Effector memory CD8-positive, alpha-beta T cell (primary cell): ENCODE measurements around the gene TOMM20L.
"Not testable (repeated sequence)": the region's sequence is repeated elsewhere in the genome, so short reads cannot be mapped to it uniquely, and the experiment has no call there.

Experiments used
- ATAC-seq: fragments of 150-1000 bp; cut with Tn5 transposase; replicated peaks from 2 replicates; pipeline ENCODE4 v1.10.0; 2021; ENCODE audit warnings: mild to moderate bottlenecking, moderate library complexity
- DNase-seq, 3 experiments: peaks; one replicate each; pipeline ENCODE4 v3.0.0; 2021
- H3K27ac Mint-ChIP-seq, 2 donors: one replicate each; pipeline ENCODE4 v1.8.0; 2022; ENCODE audit warnings: mild to moderate bottlenecking in 2 of 2, mixed read lengths in 2 of 2, moderate library complexity in 2 of 2
- H3K27me3 Mint-ChIP-seq, 2 donors: one replicate each; pipeline ENCODE4 v1.8.0; 2022; ENCODE audit warnings: mixed read lengths in 2 of 2
- H3K36me3 Mint-ChIP-seq: one replicate; pipeline ENCODE4 v1.8.0; 2022; ENCODE audit warnings: mild to moderate bottlenecking, moderate library complexity, mixed read lengths; ENCODE audit not compliant: insufficient read depth
- H3K4me1 Mint-ChIP-seq, 2 donors: one replicate each; pipeline ENCODE4 v1.8.0; 2022; ENCODE audit warnings: low read depth in 2 of 2, mixed read lengths in 2 of 2
- H3K4me3 Mint-ChIP-seq, 2 donors: one replicate each; pipeline ENCODE4 v1.8.0; 2022; ENCODE audit warnings: mild to moderate bottlenecking in 2 of 2, mixed read lengths in 2 of 2, moderate library complexity in 2 of 2
- H3K9me3 Mint-ChIP-seq, 2 donors: one replicate each; pipeline ENCODE4 v1.8.0; 2022; ENCODE audit warnings: mixed read lengths in 2 of 2
- total RNA-seq, 9 experiments: gene quantifications; one replicate each; lab custom pipeline; 2026; lab: John Stamatoyannopoulos, UW

Gene TOMM20L
- 0 to 0.38 (median 0) reads per million in 9 experiments for total RNA-seq

- no peaks in the 10 kb centered on the region for H3K27me3 Mint-ChIP-seq
- peak within 1 kb of the TSS; percentile 80 to 82 for H3K4me3 Mint-ChIP-seq
- DNase-seq: peak; percentile 63 to 77 (median 69)
- peak; percentile 88 for ATAC-seq
- peak within 1 kb of the TSS; percentile 88 to 89 for H3K27ac Mint-ChIP-seq
- H3K9me3 Mint-ChIP-seq: no peaks in the 10 kb centered on the region
- no peaks in the 10 kb centered on the region for H3K36me3 Mint-ChIP-seq
- peaks cover 3 to 4% of the 10 kb centered on the region in 2 donors for H3K4me1 Mint-ChIP-seq
Measured at GRCh38 chr14:58395812-58396788, at the start of gene TOMM20L. Gene TOMM20L (plus strand): TSS chr14:58395930. CDS start chr14:58395958, 28 bp downstream.

- no peaks in the 10 kb centered on the region for H3K9me3 Mint-ChIP-seq
- DNase-seq: no peak
- ATAC-seq: no peak
- no peaks in the 10 kb centered on the region for H3K27me3 Mint-ChIP-seq
- H3K4me1 Mint-ChIP-seq: peaks cover 10 to 23% of the 10 kb centered on the region in 2 donors
- peaks cover 61% of the 10 kb centered on the region for H3K36me3 Mint-ChIP-seq
- H3K27ac Mint-ChIP-seq: peak overlapping the region; percentile 81 to 86
- peak overlapping the region; percentile 61 to 71 for H3K4me3 Mint-ChIP-seq
Measured at GRCh38 chr14:58353516-58354299, 42.0 kb upstream of the TOMM20L start.

GRCh38 chr14:58354808-58355207, 40.9 kb upstream of the TOMM20L start:
- DNase-seq: no peak
- Mint-ChIP-seq H3K36me3 (peaks cover 60% of the 10 kb centered on the region), H3K4me1 (peaks cover 10 to 23% of the 10 kb centered on the region in 2 donors), H3K4me3 (no peak overlapping the region), H3K27me3 (no peaks in the 10 kb centered on the region), H3K27ac (peak overlapping the region; percentile 81 to 86), H3K9me3 (no peaks in the 10 kb centered on the region)
- ATAC-seq: no peak

GRCh38 chr14:58356268-58356667, 39.5 kb upstream of the TOMM20L start:
- Mint-ChIP-seq H3K9me3 (no peaks in the 10 kb centered on the region), H3K36me3 (peaks cover 63% of the 10 kb centered on the region), H3K27ac (no peak overlapping the region), H3K4me1 (peaks cover 10 to 23% of the 10 kb centered on the region in 2 donors), H3K4me3 (no peak overlapping the region), H3K27me3 (no peaks in the 10 kb centered on the region)
- ATAC-seq (no peak), DNase-seq (no peak)

- H3K4me3 Mint-ChIP-seq, H3K27me3 Mint-ChIP-seq, H3K27ac Mint-ChIP-seq, ATAC-seq, DNase-seq, H3K4me1 Mint-ChIP-seq, H3K9me3 Mint-ChIP-seq: not testable (repeated sequence)
- H3K36me3 Mint-ChIP-seq: peaks cover 65% of the 10 kb centered on the region
Measured at GRCh38 chr14:58362272-58362671, 33.5 kb upstream of the TOMM20L start.

GRCh38 chr14:58362798-58363412, 32.8 kb upstream of the TOMM20L start:
- Mint-ChIP-seq H3K4me1 (no peaks in the 10 kb centered on the region), H3K27me3 (no peaks in the 10 kb centered on the region), H3K36me3 (peaks cover 71% of the 10 kb centered on the region), H3K4me3 (no peak overlapping the region), H3K27ac (no peak overlapping the region), H3K9me3 (no peaks in the 10 kb centered on the region)
- peak; percentile 60 for ATAC-seq
- DNase-seq: no peak

- Mint-ChIP-seq H3K36me3 (peaks cover 79% of the 10 kb centered on the region), H3K27me3 (no peaks in the 10 kb centered on the region), H3K4me1 (no peaks in the 10 kb centered on the region), H3K9me3 (no peaks in the 10 kb centered on the region), H3K4me3 (no peak overlapping the region), H3K27ac (no peak overlapping the region)
- no peak for DNase-seq
- no peak for ATAC-seq
Measured at GRCh38 chr14:58364316-58364715, 31.4 kb upstream of the TOMM20L start.

- DNase-seq: no peak
- no peaks in the 10 kb centered on the region for H3K27me3 Mint-ChIP-seq
- no peak overlapping the region for H3K4me3 Mint-ChIP-seq
- no peak overlapping the region for H3K27ac Mint-ChIP-seq
- no peaks in the 10 kb centered on the region for H3K9me3 Mint-ChIP-seq
- no peaks in the 10 kb centered on the region for H3K4me1 Mint-ChIP-seq
- no peak for ATAC-seq
- H3K36me3 Mint-ChIP-seq: peaks cover 68% of the 10 kb centered on the region
Measured at GRCh38 chr14:58367296-58367695, 28.4 kb upstream of the TOMM20L start.

GRCh38 chr14:58368956-58369355, 26.8 kb upstream of the TOMM20L start:
- no peak for ATAC-seq
- Mint-ChIP-seq H3K27ac (peak overlapping the region; percentile 3 to 65), H3K9me3 (no peaks in the 10 kb centered on the region), H3K4me3 (no peak overlapping the region), H3K4me1 (no peaks in the 10 kb centered on the region), H3K36me3 (peaks cover 67% of the 10 kb centered on the region), H3K27me3 (no peaks in the 10 kb centered on the region)
- DNase-seq: no peak

GRCh38 chr14:58376791-58377190, 18.9 kb upstream of the TOMM20L start:
- no peaks in the 10 kb centered on the region for H3K27me3 Mint-ChIP-seq
- H3K4me1 Mint-ChIP-seq: peaks cover 0 to 5% of the 10 kb centered on the region in 2 donors
- DNase-seq (no peak), ATAC-seq (no peak)
- peaks cover 26% of the 10 kb centered on the region for H3K36me3 Mint-ChIP-seq
- no peaks in the 10 kb centered on the region for H3K9me3 Mint-ChIP-seq
- H3K4me3 Mint-ChIP-seq: no peak overlapping the region
- no peak overlapping the region for H3K27ac Mint-ChIP-seq

- peak overlapping the region in 1 of 2 donors; percentile 41 for H3K27ac Mint-ChIP-seq
- H3K4me1 Mint-ChIP-seq: peaks cover 0 to 2% of the 10 kb centered on the region in 2 donors
- H3K36me3 Mint-ChIP-seq: peaks cover 4% of the 10 kb centered on the region
- H3K27me3 Mint-ChIP-seq: no peaks in the 10 kb centered on the region
- H3K4me3 Mint-ChIP-seq: no peak overlapping the region
- ATAC-seq (no peak), DNase-seq (no peak)
- H3K9me3 Mint-ChIP-seq: no peaks in the 10 kb centered on the region
Measured at GRCh38 chr14:58390830-58391229, 4.9 kb upstream of the TOMM20L start.

GRCh38 chr14:58395562-58395811, 243 bp upstream of the TOMM20L start:
- no peak for ATAC-seq
- H3K4me1 Mint-ChIP-seq: peaks cover 3 to 4% of the 10 kb centered on the region in 2 donors
- H3K4me3 Mint-ChIP-seq: peak overlapping the region; percentile 80 to 82
- no peaks in the 10 kb centered on the region for H3K27me3 Mint-ChIP-seq
- no peaks in the 10 kb centered on the region for H3K36me3 Mint-ChIP-seq
- no peak for DNase-seq
- H3K9me3 Mint-ChIP-seq: no peaks in the 10 kb centered on the region
- H3K27ac Mint-ChIP-seq: peak overlapping the region; percentile 84 to 88

GRCh38 chr14:58397156-58397555, 1.4 kb downstream of the TOMM20L start:
- Mint-ChIP-seq H3K36me3 (no peaks in the 10 kb centered on the region), H3K9me3 (no peaks in the 10 kb centered on the region), H3K4me3 (peak overlapping the region; percentile 80 to 82), H3K4me1 (peaks cover 3 to 4% of the 10 kb centered on the region in 2 donors), H3K27ac (no peak overlapping the region), H3K27me3 (no peaks in the 10 kb centered on the region)
- ATAC-seq: no peak
- DNase-seq: no peak
